K562 (cell line): Measurements from ENCODE around the gene CD74. TPM values are rescaled to one million over a fixed set of nuclear protein-coding genes. Genes with fewer than 3 reads are reported as not detected.
A peak's percentile ranks its signal among the peaks of the same experiment; 100 is the strongest.

Source experiments
- CXXC5 ChIP-seq: fragments of 250-450 bp; sonication (Bioruptor Pico); IDR thresholded peaks from 2 replicates; pipeline ENCODE4 v1.8.0; 2022; ENCODE audit warnings: inconsistent platforms, mild to moderate bottlenecking, moderate library complexity
- ETV1 ChIP-seq: fragments of 450-650 bp; conservative IDR thresholded peaks from 2 replicates; pipeline ENCODE4 v1.6.1; 2016; ENCODE audit warnings: missing genetic modification characterization, control low read depth, low read depth, missing compliant biosample characterization
- FIP1L1 ChIP-seq: fragments of 200-400 bp; formaldehyde crosslinking; IDR thresholded peaks from 2 replicates; pipeline ENCODE4 v1.6.1; 2018; ENCODE audit warnings: mild to moderate bottlenecking, low read depth, low read length; ENCODE audit not compliant: poor library complexity, severe bottlenecking
- FOXP1 ChIP-seq: sonication (generic); formaldehyde crosslinking; IDR thresholded peaks from 2 replicates; pipeline ENCODE4 v1.8.0; 2022; ENCODE audit warnings: mild to moderate bottlenecking, missing genetic modification reagents
- MTA1 ChIP-seq: fragments of 450-650 bp; IDR thresholded peaks from 2 replicates; pipeline ENCODE4 v1.6.1; 2017; ENCODE audit warnings: borderline replicate concordance
- NUFIP1 ChIP-seq: fragments of 450-650 bp; IDR thresholded peaks from 2 replicates; pipeline ENCODE4 v1.6.1; 2018; ENCODE audit not compliant: partially characterized antibody
- SP1 ChIP-seq: sonication (generic); formaldehyde crosslinking; IDR thresholded peaks from 2 replicates; pipeline ENCODE4 v1.8.1; 2022; ENCODE audit warnings: mild to moderate bottlenecking, missing genetic modification reagents
- U2AF1 ChIP-seq: fragments of 200-400 bp; formaldehyde crosslinking; optimal IDR thresholded peaks from 2 replicates; pipeline ENCODE3; 2017; ENCODE audit warnings: mild to moderate bottlenecking, low read depth, low read length, moderate library complexity
- polyA plus RNA-seq, 8 experiments: library from polyadenylated mRNA; depleted of rRNA in 4 of 8; stranded (reverse) in 5 of 8; unstranded in 3 of 8; fragments of >200 nt; fragmentation: Nextera tagmentation in 2 of 8; fragmentation: Illumina TruSeq in 1 of 8; extraction: Ambion mirVana in 2 of 8; extraction: Trizol in 1 of 8; gene quantifications; 2 replicates each; pipeline versions ENCODE4 v1.2.1 to v1.2.3, GENCODE V29; 2011 to 2014; ENCODE audit warnings: inconsistent platforms in 1 of 8, missing spikeins in 1 of 8
- total RNA-seq, 7 experiments: library from RNA; depleted of rRNA in 6 of 7; stranded (reverse); fragments of >200 nt in 6 of 7; fragmentation: Illumina TruSeq in 2 of 7; extraction: Trizol in 2 of 7; gene quantifications; 2 replicates each; pipeline versions ENCODE4 v1.2.1 to v1.2.3, GENCODE V29; 2011 to 2021; ENCODE audit warnings: low replicate concordance in 1 of 7
- TF ChIP-seq, protein P1 (sequence below): fragments of 250-450 bp; sonication (Bioruptor Pico); IDR thresholded peaks from 2 replicates; pipeline ENCODE4 v1.4.0; 2020; ENCODE audit warnings: mild to moderate bottlenecking, moderate library complexity
- TF ChIP-seq, protein P2 (sequence below): fragments of 200-600 bp; sonication (generic); IDR thresholded peaks from one replicate; pipeline ENCODE4 v1.6.1; 2012; ENCODE audit warnings: mild to moderate bottlenecking, low read depth, low read length, inconsistent platforms

The CD74 gene
- total and polyA plus RNA-seq, 9 of the 15 experiments (the other 6 are each of a cell fraction or from before 2014, with no cell fraction given), result 0.07 to 4.8 (median 0.32) TPM

DNA sequence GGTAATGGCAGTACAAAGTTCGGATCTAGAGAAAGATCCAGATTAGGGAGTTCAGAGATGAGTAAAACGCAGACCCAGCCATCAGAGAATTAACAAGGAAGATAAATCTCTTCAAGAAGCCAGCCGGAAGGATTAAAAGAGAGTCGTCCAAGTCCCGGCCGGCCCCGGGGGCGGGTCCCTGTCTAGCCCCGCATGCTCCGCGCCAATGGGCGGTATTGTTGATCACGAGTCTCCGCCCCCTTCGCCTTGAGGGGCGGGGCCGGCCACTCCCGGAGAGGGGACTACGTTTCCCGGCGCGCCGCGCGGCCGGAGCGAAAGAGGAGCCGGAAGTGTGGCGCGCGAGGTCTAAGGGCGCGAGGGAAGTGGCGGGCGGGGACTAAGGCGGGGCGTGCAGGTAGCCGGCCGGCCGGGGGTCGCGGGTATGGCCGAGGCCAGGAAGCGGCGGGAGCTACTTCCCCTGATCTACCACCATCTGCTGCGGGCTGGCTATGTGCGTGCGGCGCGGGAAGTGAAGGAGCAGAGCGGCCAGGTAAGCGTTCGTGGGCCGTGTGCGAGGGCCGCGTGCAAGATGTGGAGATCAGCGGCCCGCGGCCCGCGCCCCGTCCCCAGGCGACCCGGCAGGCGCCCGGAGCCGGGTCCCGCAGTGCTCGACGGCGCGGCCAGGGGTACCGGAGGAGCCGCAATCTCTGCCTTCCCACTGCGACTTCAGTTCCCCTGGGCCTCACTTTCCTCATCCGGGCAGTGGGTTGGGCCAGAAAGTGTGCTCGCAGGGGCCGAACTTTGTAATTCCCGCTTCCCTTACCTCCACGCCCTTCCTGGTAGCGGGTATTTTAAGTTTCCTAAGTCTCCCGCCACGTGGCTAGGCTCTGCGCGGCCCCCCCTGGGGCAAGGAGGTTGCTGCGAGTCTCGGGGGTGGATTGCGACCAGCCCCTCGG lies 55.1 kb downstream of the CD74 start, which contains the start of gene TCOF1 (continued):
- TF ChIP-seq, protein P1, sequence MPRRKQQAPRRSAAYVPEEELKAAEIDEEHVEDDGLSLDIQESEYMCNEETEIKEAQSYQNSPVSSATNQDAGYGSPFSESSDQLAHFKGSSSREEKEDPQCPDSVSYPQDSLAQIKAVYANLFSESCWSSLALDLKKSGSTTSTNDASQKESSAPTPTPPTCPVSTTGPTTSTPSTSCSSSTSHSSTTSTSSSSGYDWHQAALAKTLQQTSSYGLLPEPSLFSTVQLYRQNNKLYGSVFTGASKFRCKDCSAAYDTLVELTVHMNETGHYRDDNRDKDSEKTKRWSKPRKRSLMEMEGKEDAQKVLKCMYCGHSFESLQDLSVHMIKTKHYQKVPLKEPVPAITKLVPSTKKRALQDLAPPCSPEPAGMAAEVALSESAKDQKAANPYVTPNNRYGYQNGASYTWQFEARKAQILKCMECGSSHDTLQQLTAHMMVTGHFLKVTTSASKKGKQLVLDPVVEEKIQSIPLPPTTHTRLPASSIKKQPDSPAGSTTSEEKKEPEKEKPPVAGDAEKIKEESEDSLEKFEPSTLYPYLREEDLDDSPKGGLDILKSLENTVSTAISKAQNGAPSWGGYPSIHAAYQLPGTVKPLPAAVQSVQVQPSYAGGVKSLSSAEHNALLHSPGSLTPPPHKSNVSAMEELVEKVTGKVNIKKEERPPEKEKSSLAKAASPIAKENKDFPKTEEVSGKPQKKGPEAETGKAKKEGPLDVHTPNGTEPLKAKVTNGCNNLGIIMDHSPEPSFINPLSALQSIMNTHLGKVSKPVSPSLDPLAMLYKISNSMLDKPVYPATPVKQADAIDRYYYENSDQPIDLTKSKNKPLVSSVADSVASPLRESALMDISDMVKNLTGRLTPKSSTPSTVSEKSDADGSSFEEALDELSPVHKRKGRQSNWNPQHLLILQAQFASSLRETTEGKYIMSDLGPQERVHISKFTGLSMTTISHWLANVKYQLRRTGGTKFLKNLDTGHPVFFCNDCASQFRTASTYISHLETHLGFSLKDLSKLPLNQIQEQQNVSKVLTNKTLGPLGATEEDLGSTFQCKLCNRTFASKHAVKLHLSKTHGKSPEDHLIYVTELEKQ (CRISPR knock-in tag), result no peak
- peak; percentile 87 for TF ChIP-seq U2AF1
- TF ChIP-seq MTA1, result no peak
- peak; percentile 92 for TF ChIP-seq SP1 (CRISPR knock-in tag)
- TF ChIP-seq CXXC5, result peak; percentile 78
- peak; percentile 60; the same call in 1 of the 2 replicates for TF ChIP-seq FOXP1 (CRISPR knock-in tag)
- TF ChIP-seq, protein P2, sequence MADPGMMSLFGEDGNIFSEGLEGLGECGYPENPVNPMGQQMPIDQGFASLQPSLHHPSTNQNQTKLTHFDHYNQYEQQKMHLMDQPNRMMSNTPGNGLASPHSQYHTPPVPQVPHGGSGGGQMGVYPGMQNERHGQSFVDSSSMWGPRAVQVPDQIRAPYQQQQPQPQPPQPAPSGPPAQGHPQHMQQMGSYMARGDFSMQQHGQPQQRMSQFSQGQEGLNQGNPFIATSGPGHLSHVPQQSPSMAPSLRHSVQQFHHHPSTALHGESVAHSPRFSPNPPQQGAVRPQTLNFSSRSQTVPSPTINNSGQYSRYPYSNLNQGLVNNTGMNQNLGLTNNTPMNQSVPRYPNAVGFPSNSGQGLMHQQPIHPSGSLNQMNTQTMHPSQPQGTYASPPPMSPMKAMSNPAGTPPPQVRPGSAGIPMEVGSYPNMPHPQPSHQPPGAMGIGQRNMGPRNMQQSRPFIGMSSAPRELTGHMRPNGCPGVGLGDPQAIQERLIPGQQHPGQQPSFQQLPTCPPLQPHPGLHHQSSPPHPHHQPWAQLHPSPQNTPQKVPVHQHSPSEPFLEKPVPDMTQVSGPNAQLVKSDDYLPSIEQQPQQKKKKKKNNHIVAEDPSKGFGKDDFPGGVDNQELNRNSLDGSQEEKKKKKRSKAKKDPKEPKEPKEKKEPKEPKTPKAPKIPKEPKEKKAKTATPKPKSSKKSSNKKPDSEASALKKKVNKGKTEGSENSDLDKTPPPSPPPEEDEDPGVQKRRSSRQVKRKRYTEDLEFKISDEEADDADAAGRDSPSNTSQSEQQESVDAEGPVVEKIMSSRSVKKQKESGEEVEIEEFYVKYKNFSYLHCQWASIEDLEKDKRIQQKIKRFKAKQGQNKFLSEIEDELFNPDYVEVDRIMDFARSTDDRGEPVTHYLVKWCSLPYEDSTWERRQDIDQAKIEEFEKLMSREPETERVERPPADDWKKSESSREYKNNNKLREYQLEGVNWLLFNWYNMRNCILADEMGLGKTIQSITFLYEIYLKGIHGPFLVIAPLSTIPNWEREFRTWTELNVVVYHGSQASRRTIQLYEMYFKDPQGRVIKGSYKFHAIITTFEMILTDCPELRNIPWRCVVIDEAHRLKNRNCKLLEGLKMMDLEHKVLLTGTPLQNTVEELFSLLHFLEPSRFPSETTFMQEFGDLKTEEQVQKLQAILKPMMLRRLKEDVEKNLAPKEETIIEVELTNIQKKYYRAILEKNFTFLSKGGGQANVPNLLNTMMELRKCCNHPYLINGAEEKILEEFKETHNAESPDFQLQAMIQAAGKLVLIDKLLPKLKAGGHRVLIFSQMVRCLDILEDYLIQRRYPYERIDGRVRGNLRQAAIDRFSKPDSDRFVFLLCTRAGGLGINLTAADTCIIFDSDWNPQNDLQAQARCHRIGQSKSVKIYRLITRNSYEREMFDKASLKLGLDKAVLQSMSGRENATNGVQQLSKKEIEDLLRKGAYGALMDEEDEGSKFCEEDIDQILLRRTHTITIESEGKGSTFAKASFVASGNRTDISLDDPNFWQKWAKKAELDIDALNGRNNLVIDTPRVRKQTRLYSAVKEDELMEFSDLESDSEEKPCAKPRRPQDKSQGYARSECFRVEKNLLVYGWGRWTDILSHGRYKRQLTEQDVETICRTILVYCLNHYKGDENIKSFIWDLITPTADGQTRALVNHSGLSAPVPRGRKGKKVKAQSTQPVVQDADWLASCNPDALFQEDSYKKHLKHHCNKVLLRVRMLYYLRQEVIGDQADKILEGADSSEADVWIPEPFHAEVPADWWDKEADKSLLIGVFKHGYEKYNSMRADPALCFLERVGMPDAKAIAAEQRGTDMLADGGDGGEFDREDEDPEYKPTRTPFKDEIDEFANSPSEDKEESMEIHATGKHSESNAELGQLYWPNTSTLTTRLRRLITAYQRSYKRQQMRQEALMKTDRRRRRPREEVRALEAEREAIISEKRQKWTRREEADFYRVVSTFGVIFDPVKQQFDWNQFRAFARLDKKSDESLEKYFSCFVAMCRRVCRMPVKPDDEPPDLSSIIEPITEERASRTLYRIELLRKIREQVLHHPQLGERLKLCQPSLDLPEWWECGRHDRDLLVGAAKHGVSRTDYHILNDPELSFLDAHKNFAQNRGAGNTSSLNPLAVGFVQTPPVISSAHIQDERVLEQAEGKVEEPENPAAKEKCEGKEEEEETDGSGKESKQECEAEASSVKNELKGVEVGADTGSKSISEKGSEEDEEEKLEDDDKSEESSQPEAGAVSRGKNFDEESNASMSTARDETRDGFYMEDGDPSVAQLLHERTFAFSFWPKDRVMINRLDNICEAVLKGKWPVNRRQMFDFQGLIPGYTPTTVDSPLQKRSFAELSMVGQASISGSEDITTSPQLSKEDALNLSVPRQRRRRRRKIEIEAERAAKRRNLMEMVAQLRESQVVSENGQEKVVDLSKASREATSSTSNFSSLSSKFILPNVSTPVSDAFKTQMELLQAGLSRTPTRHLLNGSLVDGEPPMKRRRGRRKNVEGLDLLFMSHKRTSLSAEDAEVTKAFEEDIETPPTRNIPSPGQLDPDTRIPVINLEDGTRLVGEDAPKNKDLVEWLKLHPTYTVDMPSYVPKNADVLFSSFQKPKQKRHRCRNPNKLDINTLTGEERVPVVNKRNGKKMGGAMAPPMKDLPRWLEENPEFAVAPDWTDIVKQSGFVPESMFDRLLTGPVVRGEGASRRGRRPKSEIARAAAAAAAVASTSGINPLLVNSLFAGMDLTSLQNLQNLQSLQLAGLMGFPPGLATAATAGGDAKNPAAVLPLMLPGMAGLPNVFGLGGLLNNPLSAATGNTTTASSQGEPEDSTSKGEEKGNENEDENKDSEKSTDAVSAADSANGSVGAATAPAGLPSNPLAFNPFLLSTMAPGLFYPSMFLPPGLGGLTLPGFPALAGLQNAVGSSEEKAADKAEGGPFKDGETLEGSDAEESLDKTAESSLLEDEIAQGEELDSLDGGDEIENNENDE, result no peak
- no peak for TF ChIP-seq FIP1L1
- peak; percentile 40; the same call in 1 of the 2 replicates for TF ChIP-seq ETV1 (tag)
- no peak for TF ChIP-seq NUFIP1
